ENCODE data around the gene NFILZ. TPM values are rescaled to one million over a fixed set of nuclear protein-coding genes. Genes with fewer than 3 reads are reported as not detected.
A peak's percentile ranks its signal among the peaks of the same experiment; 100 is the strongest.

Gene NFILZ
- total RNA-seq, 3 donors from 2014 or later, result not detected

- H3K27ac ChIP-seq, result peak overlapping the region; percentile 21 to 72
- H3K27me3 ChIP-seq, result no peaks in the 10 kb centered on the region
- DNase-seq (ENCODE audit: low spot score in 2 of 2), result no peak
- TF ChIP-seq POLR2AphosphoS5 (IDR thresholded peaks at IDR 0.05), result no peak
- TF ChIP-seq CTCF (IDR thresholded peaks at IDR 0.05), result no peak
- TF ChIP-seq POLR2A (IDR thresholded peaks at IDR 0.05), result no peak
- intact Hi-C loops (cut with DNase I; ENCODE audit: low total_unique reads), result no loop called here
- H3K4me1 ChIP-seq, result peaks cover 0 to 3% of the 10 kb centered on the region in 2 donors
- no peaks in the 10 kb centered on the region for H3K9me3 ChIP-seq
- no peaks in the 10 kb centered on the region for H3K36me3 ChIP-seq
- H3K4me3 ChIP-seq, result no peak overlapping the region
Measured at GRCh38 chr19:8611391-8611876, 19.0 kb upstream of the NFILZ start.

GRCh38 chr19:8611877-8612806 lies 18.3 kb upstream of the NFILZ start:
- TF ChIP-seq POLR2AphosphoS5 (IDR thresholded peaks at IDR 0.05) (no peak), POLR2A (IDR thresholded peaks at IDR 0.05) (no peak), CTCF (IDR thresholded peaks at IDR 0.05) (no peak)
- intact Hi-C loops (cut with DNase I; ENCODE audit: low total_unique reads), result no loop called here
- peak overlapping the region in 1 of 2 donors; percentile 72 for H3K27ac ChIP-seq
- H3K4me1 ChIP-seq, result peaks cover 0 to 3% of the 10 kb centered on the region in 2 donors
- H3K36me3 ChIP-seq, result no peaks in the 10 kb centered on the region
- no peak overlapping the region for H3K4me3 ChIP-seq
- no peak for DNase-seq (ENCODE audit: low spot score in 2 of 2)
- no peaks in the 10 kb centered on the region for H3K9me3 ChIP-seq
- H3K27me3 ChIP-seq, result no peaks in the 10 kb centered on the region

- H3K27ac ChIP-seq, result no peak overlapping the region
- H3K36me3 ChIP-seq, result no peaks in the 10 kb centered on the region
- TF ChIP-seq POLR2AphosphoS5 (IDR thresholded peaks at IDR 0.05), result no peak
- TF ChIP-seq POLR2A (IDR thresholded peaks at IDR 0.05), result no peak
- no peak for TF ChIP-seq CTCF (IDR thresholded peaks at IDR 0.05)
- H3K4me1 ChIP-seq, result peaks cover 0 to 3% of the 10 kb centered on the region in 2 donors
- DNase-seq (ENCODE audit: low spot score in 2 of 2), result no peak
- H3K4me3 ChIP-seq, result no peak overlapping the region
- H3K9me3 ChIP-seq, result no peaks in the 10 kb centered on the region
- intact Hi-C loops (cut with DNase I; ENCODE audit: low total_unique reads), result no loop called here
- H3K27me3 ChIP-seq, result no peaks in the 10 kb centered on the region
Measured at GRCh38 chr19:8612807-8613171, 17.6 kb upstream of the NFILZ start.

GRCh38 chr19:8614455-8614854 lies 16.0 kb upstream of the NFILZ start:
- TF ChIP-seq POLR2AphosphoS5 (IDR thresholded peaks at IDR 0.05) (no peak), POLR2A (IDR thresholded peaks at IDR 0.05) (no peak), CTCF (IDR thresholded peaks at IDR 0.05) (no peak)
- Histone ChIP-seq H3K4me3 (no peak overlapping the region), H3K27ac (no peak overlapping the region), H3K9me3 (no peaks in the 10 kb centered on the region), H3K36me3 (no peaks in the 10 kb centered on the region), H3K4me1 (no peaks in the 10 kb centered on the region), H3K27me3 (no peaks in the 10 kb centered on the region)
- intact Hi-C loops (cut with DNase I; ENCODE audit: low total_unique reads), result no loop called here
- no peak for DNase-seq (ENCODE audit: low spot score in 2 of 2)

GRCh38 chr19:8615024-8615423 lies 15.4 kb upstream of the NFILZ start:
- no peak overlapping the region for H3K27ac ChIP-seq
- H3K4me3 ChIP-seq, result no peak overlapping the region
- TF ChIP-seq POLR2A (IDR thresholded peaks at IDR 0.05) (no peak), CTCF (IDR thresholded peaks at IDR 0.05) (no peak), POLR2AphosphoS5 (IDR thresholded peaks at IDR 0.05) (no peak)
- no peak for DNase-seq (ENCODE audit: low spot score in 2 of 2)
- no peaks in the 10 kb centered on the region for H3K9me3 ChIP-seq
- H3K4me1 ChIP-seq, result no peaks in the 10 kb centered on the region
- intact Hi-C loops (cut with DNase I; ENCODE audit: low total_unique reads), result no loop called here
- no peaks in the 10 kb centered on the region for H3K36me3 ChIP-seq
- H3K27me3 ChIP-seq, result no peaks in the 10 kb centered on the region
